HG02571 (cell line): ENCODE results near the gene WWOX.

Experiments
- ATAC-seq: cut with Tn5 transposase; IDR thresholded peaks from one replicate; pipeline ENCODE4 v1.9.1; 2021; ENCODE audit warnings: mild to moderate bottlenecking, moderate library complexity; ENCODE audit not compliant: unreplicated experiment

The WWOX gene

GRCh38 chr16:78102865-78103264 is 3.4 kb downstream of the WWOX start:
- ATAC-seq, result no peak

- no peak for ATAC-seq
Measured at GRCh38 chr16:78105517-78105916, 6.1 kb downstream of the WWOX start.

- ATAC-seq, result no peak
Measured at GRCh38 chr16:78106686-78107085, 7.2 kb downstream of the WWOX start.

- ATAC-seq, result no peak
Measured at GRCh38 chr16:78108451-78108850, 9.0 kb downstream of the WWOX start.

GRCh38 chr16:78113258-78113657 is 13.8 kb downstream of the WWOX start:
- no peak for ATAC-seq

GRCh38 chr16:78115659-78116058 is 16.2 kb downstream of the WWOX start:
- no peak for ATAC-seq

- ATAC-seq, result no peak
Measured at GRCh38 chr16:78116946-78117345, 17.5 kb downstream of the WWOX start.

GRCh38 chr16:78117391-78117790 is 17.9 kb downstream of the WWOX start:
- ATAC-seq, result no peak

GRCh38 chr16:78118469-78119025 is 19.1 kb downstream of the WWOX start:
- no peak for ATAC-seq

GRCh38 chr16:78122774-78123315 is 23.4 kb downstream of the WWOX start:
- peak; percentile 76 for ATAC-seq

- ATAC-seq, result no peak
Measured at GRCh38 chr16:78125112-78125844, 25.8 kb downstream of the WWOX start.

GRCh38 chr16:78126662-78127061 is 27.2 kb downstream of the WWOX start:
- no peak for ATAC-seq

GRCh38 chr16:78127130-78127529 is 27.7 kb downstream of the WWOX start:
- no peak for ATAC-seq

- no peak for ATAC-seq
Measured at GRCh38 chr16:78128913-78129312, 29.5 kb downstream of the WWOX start.

GRCh38 chr16:78129349-78129748 is 29.9 kb downstream of the WWOX start:
- no peak for ATAC-seq

GRCh38 chr16:78130083-78130608 is 30.7 kb downstream of the WWOX start:
- ATAC-seq, result no peak

GRCh38 chr16:78130950-78131349 is 31.5 kb downstream of the WWOX start:
- ATAC-seq, result no peak

GRCh38 chr16:78133919-78134318 is 34.5 kb downstream of the WWOX start:
- no peak for ATAC-seq

- ATAC-seq, result no peak
Measured at GRCh38 chr16:78134944-78135619, 35.6 kb downstream of the WWOX start.

- no peak for ATAC-seq
Measured at GRCh38 chr16:78137179-78137578, 37.7 kb downstream of the WWOX start.

GRCh38 chr16:78137782-78138616 is 38.5 kb downstream of the WWOX start:
- ATAC-seq, result no peak
